ENCODE measurements around the gene C6orf120.

C6orf120 gene

GRCh38 chr6:169729961-169730360 is 28.0 kb downstream of the C6orf120 start:
- Histone ChIP-seq H4K91ac (ENCODE audit: low read depth, low read length, poor library complexity) (no peak overlapping the region), H4K8ac (ENCODE audit: low read depth, low read length) (no peak overlapping the region), H2AFZ (ENCODE audit: low read length) (no peak overlapping the region), H3K4me2 (ENCODE audit: insufficient read depth, low read length, poor library complexity, severe bottlenecking) (no peak overlapping the region), H3K4ac (ENCODE audit: low read length) (no peak overlapping the region), H2BK5ac (ENCODE audit: low read length) (no peak overlapping the region), H3K18ac (ENCODE audit: low read length) (no peak overlapping the region), H3K36me3 (replicated peaks in 1 of 2; ENCODE audit: control insufficient read depth in 2 of 2, insufficient read depth in 2 of 2, low read length in 2 of 2) (peaks cover 0 to 11% of the 10 kb centered on the region in 2 donors), H2BK12ac (ENCODE audit: low read length) (no peak overlapping the region), H2AK5ac (ENCODE audit: low read depth, low read length) (no peak overlapping the region), H2BK15ac (ENCODE audit: low read length) (no peak overlapping the region), H3K79me1 (ENCODE audit: low read depth, low read length) (no peaks in the 10 kb centered on the region), H2BK120ac (ENCODE audit: low read depth, low read length) (no peak overlapping the region), H3K27me3 (ENCODE audit: control insufficient read depth in 3 of 3, insufficient read depth in 3 of 3, low read depth in 1 of 3, low read length in 3 of 3) (peaks cover 0 to 2% (median 0%) of the 10 kb centered on the region in 3 experiments), H3K14ac (ENCODE audit: low read length) (no peak overlapping the region), H3K9me3 (replicated peaks in 1 of 2; ENCODE audit: control insufficient read depth in 2 of 2, insufficient read depth in 1 of 2, low read depth in 1 of 2, low read length in 2 of 2) (no peaks in the 10 kb centered on the region), H3K27ac (replicated peaks; ENCODE audit: low read length) (no peak overlapping the region), H3K4me1 (ENCODE audit: control insufficient read depth in 2 of 2, insufficient read depth in 1 of 2, low read depth in 1 of 2, low read length in 2 of 2) (peaks cover 3 to 9% of the 10 kb centered on the region in 2 donors), H3K4me3 (ENCODE audit: low read length in 2 of 2) (no peak overlapping the region), H3K9ac (ENCODE audit: low read depth, low read length, poor library complexity) (no peak overlapping the region), H3K23ac (ENCODE audit: low read depth, low read length, poor library complexity) (no peak overlapping the region)
- no peak for DNase-seq (ENCODE audit: low spot score)

GRCh38 chr6:169738204-169738975 is 36.5 kb downstream of the C6orf120 start:
- Histone ChIP-seq H2BK15ac (ENCODE audit: low read length) (no peak overlapping the region), H3K18ac (ENCODE audit: low read length) (peak overlapping the region; percentile 57), H3K27me3 (ENCODE audit: control insufficient read depth in 3 of 3, insufficient read depth in 3 of 3, low read depth in 1 of 3, low read length in 3 of 3) (no peaks in the 10 kb centered on the region), H2BK12ac (ENCODE audit: low read length) (no peak overlapping the region), H2AFZ (ENCODE audit: low read length) (no peak overlapping the region), H3K79me1 (ENCODE audit: low read depth, low read length) (no peaks in the 10 kb centered on the region), H3K4me1 (ENCODE audit: control insufficient read depth in 2 of 2, insufficient read depth in 1 of 2, low read depth in 1 of 2, low read length in 2 of 2) (no peaks in the 10 kb centered on the region), H3K4ac (ENCODE audit: low read length) (no peak overlapping the region), H3K4me3 (ENCODE audit: low read length in 2 of 2) (no peak overlapping the region), H4K91ac (ENCODE audit: low read depth, low read length, poor library complexity) (no peak overlapping the region), H3K23ac (ENCODE audit: low read depth, low read length, poor library complexity) (no peak overlapping the region), H3K27ac (replicated peaks; ENCODE audit: low read length) (no peak overlapping the region), H2AK5ac (ENCODE audit: low read depth, low read length) (peak overlapping the region; percentile 26), H3K9me3 (replicated peaks in 1 of 2; ENCODE audit: control insufficient read depth in 2 of 2, insufficient read depth in 1 of 2, low read depth in 1 of 2, low read length in 2 of 2) (no peaks in the 10 kb centered on the region), H2BK5ac (ENCODE audit: low read length) (no peak overlapping the region), H4K8ac (ENCODE audit: low read depth, low read length) (no peak overlapping the region), H3K36me3 (replicated peaks in 1 of 2; ENCODE audit: control insufficient read depth in 2 of 2, insufficient read depth in 2 of 2, low read length in 2 of 2) (no peaks in the 10 kb centered on the region), H3K14ac (ENCODE audit: low read length) (no peak overlapping the region), H3K9ac (ENCODE audit: low read depth, low read length, poor library complexity) (no peak overlapping the region), H3K4me2 (ENCODE audit: insufficient read depth, low read length, poor library complexity, severe bottlenecking) (no peak overlapping the region), H2BK120ac (ENCODE audit: low read depth, low read length) (no peak overlapping the region)
- WGBS, 2 donors (ENCODE audit: extremely low coverage in 2 of 2, insufficient read length in 2 of 2, insufficient replicate concordance in 1 of 2) = no CpG with 5 or more reads among the region's 9 CpGs
- no peak for DNase-seq (ENCODE audit: low spot score)

- no peak overlapping the region for H3K4me2 ChIP-seq (ENCODE audit: insufficient read depth, low read length, poor library complexity, severe bottlenecking)
- H2BK12ac ChIP-seq (ENCODE audit: low read length) = no peak overlapping the region
- H3K9ac ChIP-seq (ENCODE audit: low read depth, low read length, poor library complexity) = no peak overlapping the region
- H2BK15ac ChIP-seq (ENCODE audit: low read length) = no peak overlapping the region
- no peaks in the 10 kb centered on the region for H3K4me1 ChIP-seq (ENCODE audit: control insufficient read depth in 2 of 2, insufficient read depth in 1 of 2, low read depth in 1 of 2, low read length in 2 of 2)
- H3K79me1 ChIP-seq (ENCODE audit: low read depth, low read length) = no peaks in the 10 kb centered on the region
- no CpG with 5 or more reads among the region's 2 CpGs for WGBS, 2 donors (ENCODE audit: extremely low coverage in 2 of 2, insufficient read length in 2 of 2, insufficient replicate concordance in 1 of 2)
- H2BK120ac ChIP-seq (ENCODE audit: low read depth, low read length) = no peak overlapping the region
- H3K18ac ChIP-seq (ENCODE audit: low read length) = no peak overlapping the region
- H3K27me3 ChIP-seq (ENCODE audit: control insufficient read depth in 3 of 3, insufficient read depth in 3 of 3, low read depth in 1 of 3, low read length in 3 of 3) = no peaks in the 10 kb centered on the region
- H3K9me3 ChIP-seq (replicated peaks in 1 of 2; ENCODE audit: control insufficient read depth in 2 of 2, insufficient read depth in 1 of 2, low read depth in 1 of 2, low read length in 2 of 2) = no peaks in the 10 kb centered on the region
- no peak overlapping the region for H2BK5ac ChIP-seq (ENCODE audit: low read length)
- H3K14ac ChIP-seq (ENCODE audit: low read length) = no peak overlapping the region
- H3K36me3 ChIP-seq (replicated peaks in 1 of 2; ENCODE audit: control insufficient read depth in 2 of 2, insufficient read depth in 2 of 2, low read length in 2 of 2) = no peaks in the 10 kb centered on the region
- no peak for DNase-seq (ENCODE audit: low spot score)
- no peak overlapping the region for H3K4me3 ChIP-seq (ENCODE audit: low read length in 2 of 2)
- H3K27ac ChIP-seq (replicated peaks; ENCODE audit: low read length) = no peak overlapping the region
- no peak overlapping the region for H4K8ac ChIP-seq (ENCODE audit: low read depth, low read length)
- no peak overlapping the region for H3K23ac ChIP-seq (ENCODE audit: low read depth, low read length, poor library complexity)
- H3K4ac ChIP-seq (ENCODE audit: low read length) = no peak overlapping the region
- no peak overlapping the region for H2AFZ ChIP-seq (ENCODE audit: low read length)
- H2AK5ac ChIP-seq (ENCODE audit: low read depth, low read length) = no peak overlapping the region
- H4K91ac ChIP-seq (ENCODE audit: low read depth, low read length, poor library complexity) = no peak overlapping the region
Measured at GRCh38 chr6:169738976-169739529, 37.1 kb downstream of the C6orf120 start.

DNA sequence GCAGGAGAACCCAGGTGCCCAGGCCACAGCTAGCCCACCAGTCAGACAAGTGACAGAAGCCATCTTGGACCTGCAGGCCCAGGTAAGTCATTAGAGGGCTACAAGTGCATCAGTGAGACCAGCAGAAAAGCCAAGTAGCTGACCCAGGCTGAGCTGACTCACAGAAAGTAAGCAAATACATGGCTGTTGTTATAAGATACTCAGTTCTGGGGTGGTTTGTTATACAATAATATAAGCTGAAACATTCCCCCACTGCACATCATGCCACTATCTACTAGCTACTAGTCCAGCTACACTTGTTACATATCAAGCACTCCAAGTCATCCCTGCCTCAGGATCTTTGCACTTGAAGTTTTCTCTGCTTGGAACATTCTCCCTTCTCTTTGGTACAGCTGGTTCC is 39.4 kb downstream of the C6orf120 start:
- H2BK15ac ChIP-seq (ENCODE audit: low read length) = no peak overlapping the region
- no peak overlapping the region for H3K4me2 ChIP-seq (ENCODE audit: insufficient read depth, low read length, poor library complexity, severe bottlenecking)

More for the DNA sequence above, 39.4 kb downstream of the C6orf120 start:
- Histone ChIP-seq H3K79me1 (ENCODE audit: low read depth, low read length) (no peaks in the 10 kb centered on the region), H2BK12ac (ENCODE audit: low read length) (no peak overlapping the region), H3K9ac (ENCODE audit: low read depth, low read length, poor library complexity) (no peak overlapping the region), H4K91ac (ENCODE audit: low read depth, low read length, poor library complexity) (no peak overlapping the region), H3K27me3 (ENCODE audit: control insufficient read depth in 3 of 3, insufficient read depth in 3 of 3, low read depth in 1 of 3, low read length in 3 of 3) (no peaks in the 10 kb centered on the region), H3K4ac (ENCODE audit: low read length) (no peak overlapping the region), H2AFZ (ENCODE audit: low read length) (no peak overlapping the region), H2AK5ac (ENCODE audit: low read depth, low read length) (no peak overlapping the region), H3K14ac (ENCODE audit: low read length) (no peak overlapping the region), H3K4me1 (ENCODE audit: control insufficient read depth in 2 of 2, insufficient read depth in 1 of 2, low read depth in 1 of 2, low read length in 2 of 2) (no peaks in the 10 kb centered on the region), H3K36me3 (replicated peaks in 1 of 2; ENCODE audit: control insufficient read depth in 2 of 2, insufficient read depth in 2 of 2, low read length in 2 of 2) (no peaks in the 10 kb centered on the region), H2BK5ac (ENCODE audit: low read length) (no peak overlapping the region), H3K27ac (replicated peaks; ENCODE audit: low read length) (no peak overlapping the region), H3K18ac (ENCODE audit: low read length) (no peak overlapping the region), H3K9me3 (replicated peaks in 1 of 2; ENCODE audit: control insufficient read depth in 2 of 2, insufficient read depth in 1 of 2, low read depth in 1 of 2, low read length in 2 of 2) (peaks cover 0 to 6% of the 10 kb centered on the region in 2 donors), H3K23ac (ENCODE audit: low read depth, low read length, poor library complexity) (no peak overlapping the region), H2BK120ac (ENCODE audit: low read depth, low read length) (no peak overlapping the region), H4K8ac (ENCODE audit: low read depth, low read length) (no peak overlapping the region), H3K4me3 (ENCODE audit: low read length in 2 of 2) (no peak overlapping the region)
- no peak for DNase-seq (ENCODE audit: low spot score)

Data from neuronal stem cell (in vitro differentiated cells).